ENCODE measurements around the gene ERC1. TPM values are rescaled to one million over a fixed set of nuclear protein-coding genes. Genes with fewer than 3 reads are reported as not detected.

Gene ERC1
- total RNA-seq, 4 donors from 2014 or later = 46.1 to 83.2 (median 63.8) TPM

- TF ChIP-seq, protein P1, sequence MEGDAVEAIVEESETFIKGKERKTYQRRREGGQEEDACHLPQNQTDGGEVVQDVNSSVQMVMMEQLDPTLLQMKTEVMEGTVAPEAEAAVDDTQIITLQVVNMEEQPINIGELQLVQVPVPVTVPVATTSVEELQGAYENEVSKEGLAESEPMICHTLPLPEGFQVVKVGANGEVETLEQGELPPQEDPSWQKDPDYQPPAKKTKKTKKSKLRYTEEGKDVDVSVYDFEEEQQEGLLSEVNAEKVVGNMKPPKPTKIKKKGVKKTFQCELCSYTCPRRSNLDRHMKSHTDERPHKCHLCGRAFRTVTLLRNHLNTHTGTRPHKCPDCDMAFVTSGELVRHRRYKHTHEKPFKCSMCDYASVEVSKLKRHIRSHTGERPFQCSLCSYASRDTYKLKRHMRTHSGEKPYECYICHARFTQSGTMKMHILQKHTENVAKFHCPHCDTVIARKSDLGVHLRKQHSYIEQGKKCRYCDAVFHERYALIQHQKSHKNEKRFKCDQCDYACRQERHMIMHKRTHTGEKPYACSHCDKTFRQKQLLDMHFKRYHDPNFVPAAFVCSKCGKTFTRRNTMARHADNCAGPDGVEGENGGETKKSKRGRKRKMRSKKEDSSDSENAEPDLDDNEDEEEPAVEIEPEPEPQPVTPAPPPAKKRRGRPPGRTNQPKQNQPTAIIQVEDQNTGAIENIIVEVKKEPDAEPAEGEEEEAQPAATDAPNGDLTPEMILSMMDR (IDR thresholded peaks at IDR 0.05) = no peak
- DNase-seq (ENCODE audit: low spot score) (no peak), ATAC-seq (ENCODE audit: low FRiP score) (no peak)
Measured at GRCh38 chr12:967641-968040, 23.4 kb upstream of the ERC1 start.

- no peak for DNase-seq (ENCODE audit: low spot score)
- TF ChIP-seq, protein P1 (IDR thresholded peaks at IDR 0.05) = no peak
- no peak for ATAC-seq (ENCODE audit: low FRiP score)
Measured at GRCh38 chr12:968545-968944, 22.5 kb upstream of the ERC1 start.

DNA sequence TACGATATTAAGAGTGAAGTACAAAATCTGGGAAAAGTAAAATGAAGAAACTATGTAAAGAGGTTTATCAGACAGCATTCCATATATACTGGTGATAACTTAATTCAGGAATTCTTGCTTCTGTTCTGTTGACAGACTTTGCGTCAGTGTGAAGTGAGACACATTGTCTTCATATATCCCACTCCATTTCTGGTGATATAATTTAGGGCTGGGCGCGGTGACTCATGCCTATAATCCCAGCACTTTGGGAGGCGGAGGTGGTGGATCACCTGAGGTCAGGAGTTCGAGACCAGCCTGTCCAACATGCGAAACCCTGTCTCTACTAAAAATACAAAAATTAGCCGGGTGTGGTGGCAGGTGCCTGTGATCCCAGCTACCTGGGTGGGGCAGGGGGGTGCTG, 21.2 kb upstream of the ERC1 start:
- TF ChIP-seq, protein P1 (IDR thresholded peaks at IDR 0.05) = no peak
- no peak for ATAC-seq (ENCODE audit: low FRiP score)
- no peak for DNase-seq (ENCODE audit: low spot score)

GRCh38 chr12:971991-972390, 19.0 kb upstream of the ERC1 start:
- no peak for ATAC-seq (ENCODE audit: low FRiP score)

DNA sequence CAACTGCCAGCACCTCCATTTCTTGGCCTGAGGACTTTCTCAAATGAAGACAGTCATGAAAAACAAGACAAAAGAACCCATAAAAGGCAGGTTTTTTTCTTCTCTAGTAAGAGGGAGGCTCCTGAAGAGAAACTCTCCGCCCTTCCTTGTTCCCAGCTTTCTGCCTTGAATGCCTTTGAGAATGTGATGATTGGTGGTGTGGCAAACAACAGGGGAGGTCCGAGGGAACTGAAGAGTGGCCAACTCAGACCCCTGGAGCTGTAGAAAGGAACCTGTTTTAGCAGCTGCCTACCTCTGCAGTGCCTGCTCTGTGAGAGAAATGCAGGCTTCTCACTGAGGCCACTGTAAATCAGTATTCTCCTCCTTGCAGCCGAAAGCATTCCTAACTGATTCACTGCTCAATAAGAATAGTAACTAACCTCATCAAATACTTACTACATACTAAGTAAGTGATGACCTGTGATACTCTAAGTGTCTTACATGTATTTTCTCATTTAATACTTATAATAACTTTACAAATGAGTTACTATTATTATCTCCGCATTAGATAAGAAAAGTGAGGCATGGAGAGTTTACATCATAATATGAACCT, 16.7 kb upstream of the ERC1 start:
- TF ChIP-seq, protein P1 (IDR thresholded peaks at IDR 0.05) = no peak
- no peak for DNase-seq (ENCODE audit: low spot score)
- ATAC-seq (ENCODE audit: low FRiP score) = no peak

More at GRCh38 chr12:971991-972390, 19.0 kb upstream of the ERC1 start:
- DNase-seq (ENCODE audit: low spot score) = no peak
- TF ChIP-seq, protein P1 (IDR thresholded peaks at IDR 0.05) = no peak

- no peak for ATAC-seq (ENCODE audit: low FRiP score)
- DNase-seq (ENCODE audit: low spot score) = no peak
- TF ChIP-seq, protein P1 (IDR thresholded peaks at IDR 0.05) = no peak
Measured at GRCh38 chr12:976644-977043, 14.4 kb upstream of the ERC1 start.

DNA sequence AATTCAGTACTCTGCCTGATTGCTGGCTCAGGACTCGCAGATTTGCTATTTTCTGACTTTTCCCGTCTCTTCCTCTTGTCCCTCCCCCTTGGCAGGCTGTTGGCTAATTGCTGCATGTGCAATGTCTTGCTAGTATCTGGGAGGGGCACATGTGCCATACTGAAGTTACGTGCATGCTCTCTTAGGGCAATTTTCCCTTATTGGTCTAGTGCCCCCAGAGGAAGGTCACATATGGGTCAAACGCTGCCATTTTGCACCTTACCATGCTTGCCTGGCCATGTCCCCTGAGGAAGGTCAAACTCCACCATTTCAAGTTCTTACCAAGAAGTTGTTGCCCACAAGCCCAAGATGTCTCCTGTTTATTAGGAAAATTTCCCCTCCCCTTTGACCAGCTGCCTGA, 13.9 kb upstream of the ERC1 start:
- no peak for ATAC-seq (ENCODE audit: low FRiP score)
- DNase-seq (ENCODE audit: low spot score) = no peak

More for the DNA sequence above, 13.9 kb upstream of the ERC1 start:
- TF ChIP-seq, protein P1 (IDR thresholded peaks at IDR 0.05) = no peak

All from omental fat pad (tissue), 4 donors.